ENCODE results near the gene MFRP. TPM values are rescaled to one million over a fixed set of nuclear protein-coding genes. Genes with fewer than 3 reads are reported as not detected.

Gene MFRP
- polyA plus RNA-seq, 1 of the 3 experiments (the other 2 are of a cell fraction): not detected

- no peak for TF ChIP-seq USF2 (IDR thresholded peaks at IDR 0.05; ENCODE audit: borderline replicate concordance, low read depth, low read length)
- TF ChIP-seq ELF1 (IDR thresholded peaks at IDR 0.05): no peak
- no peak for TF ChIP-seq CHD2 (IDR thresholded peaks at IDR 0.05; ENCODE audit: low read length, partially characterized antibody)
- TF ChIP-seq YY1 (IDR thresholded peaks at IDR 0.05; ENCODE audit: low read depth): no peak
- TF ChIP-seq EP300 (IDR thresholded peaks at IDR 0.05; ENCODE audit: borderline replicate concordance in 1 of 2, low read depth in 1 of 2, low read length in 1 of 2): no peak
- TF ChIP-seq GABPA (IDR thresholded peaks at IDR 0.05; ENCODE audit: low read depth): no peak
- no peak for TF ChIP-seq EZH2phosphoT487 (IDR thresholded peaks at IDR 0.05; ENCODE audit: borderline replicate concordance, low read depth)
- TF ChIP-seq POLR2AphosphoS5 (IDR thresholded peaks at IDR 0.05; ENCODE audit: low read depth, low read length): no peak
- TF ChIP-seq TCF12 (IDR thresholded peaks at IDR 0.05): no peak
- no peak for TF ChIP-seq MEF2A (IDR thresholded peaks at IDR 0.05; ENCODE audit: borderline replicate concordance, low read depth)
- no peak for TF ChIP-seq IRF3 (IDR thresholded peaks at IDR 0.05; ENCODE audit: low read depth, low read length)
- no peak for TF ChIP-seq RAD21 (IDR thresholded peaks at IDR 0.05; ENCODE audit: low read length)
- no peak for TF ChIP-seq RCOR1 (IDR thresholded peaks at IDR 0.05; ENCODE audit: low read length)
Observed at GRCh38 chr11:119299416-119299815, 47.1 kb downstream of the MFRP start (continued).

- peaks cover 69 to 76% of the 10 kb centered on the region in 2 experiments for H3K36me3 ChIP-seq (replicated peaks in 1 of 2; ENCODE audit: control insufficient read depth in 1 of 2, insufficient read depth in 2 of 2, low read length in 1 of 2)
- no peaks in the 10 kb centered on the region for H3K27me3 ChIP-seq (ENCODE audit: insufficient read depth)
- 93% methylated on average over 2 of the region's 2 CpGs for WGBS (ENCODE audit: low lambda C conversion rate)
- H3K4me3 ChIP-seq (ENCODE audit: low read depth in 2 of 2, low read length in 1 of 2): no peak overlapping the region
- no peaks in the 10 kb centered on the region for H4K20me1 ChIP-seq (ENCODE audit: insufficient read depth)
- peaks cover 0 to 3% of the 10 kb centered on the region in 2 experiments; a peak in 2 of 4 replicates for H3K4me1 ChIP-seq (ENCODE audit: control insufficient read depth in 1 of 2, insufficient read depth in 2 of 2, low read depth in 1 of 2, low read length in 1 of 2)
- no peak for TF ChIP-seq MXI1 (IDR thresholded peaks at IDR 0.05; ENCODE audit: low read depth, low read length)
- TF ChIP-seq CTCF (IDR thresholded peaks at IDR 0.05): no peak
- TF ChIP-seq ELF1 (IDR thresholded peaks at IDR 0.05): no peak
- no peak for TF ChIP-seq FOSL2 (IDR thresholded peaks at IDR 0.05; ENCODE audit: borderline replicate concordance, low read depth)
- TF ChIP-seq EP300 (IDR thresholded peaks at IDR 0.05; ENCODE audit: borderline replicate concordance in 1 of 2, low read depth in 1 of 2, low read length in 1 of 2): no peak
- TF ChIP-seq NFIC (IDR thresholded peaks at IDR 0.05; ENCODE audit: borderline replicate concordance): no peak
- no peak for TF ChIP-seq ZBTB33 (IDR thresholded peaks at IDR 0.05; ENCODE audit: borderline replicate concordance, low read depth)
- TF ChIP-seq GATA2 (CRISPR knock-in tag; IDR thresholded peaks at IDR 0.05): no peak
- TF ChIP-seq RAD21 (IDR thresholded peaks at IDR 0.05; ENCODE audit: low read length): no peak
- no peak for TF ChIP-seq SMC3 (IDR thresholded peaks at IDR 0.05; ENCODE audit: low read depth, low read length)
- no peak for TF ChIP-seq PBX3 (IDR thresholded peaks at IDR 0.05)
- TF ChIP-seq TCF12 (IDR thresholded peaks at IDR 0.05): no peak
- TF ChIP-seq NRF1 (IDR thresholded peaks at IDR 0.05; ENCODE audit: low read depth, low read length): no peak
- no peaks in the 10 kb centered on the region for H3F3A ChIP-seq (replicated peaks; ENCODE audit: insufficient read depth)
- H3K27ac ChIP-seq (ENCODE audit: low read depth in 2 of 2, low read length in 1 of 2): no peak overlapping the region
- ChIA-PET POLR2A (no interaction called here), CTCF (interaction anchor here (1.6 to 3.0 kb wide), 4 partner anchors 25 to 93 kb away, joined by 3 to 15 read pairs (median 6); partner anchors contain the start of gene CBL)
- H3K4me2 ChIP-seq: no peak overlapping the region
- H2AFZ ChIP-seq (ENCODE audit: low read depth): no peak overlapping the region
- no peaks in the 10 kb centered on the region for H3K9me2 ChIP-seq
- H3K79me2 ChIP-seq (ENCODE audit: insufficient read depth): no peaks in the 10 kb centered on the region; the same call in none of the 2 replicates
- no peaks in the 10 kb centered on the region for H3K9me3 ChIP-seq
- no peak for DNase-seq
- H3K9ac ChIP-seq: no peak overlapping the region
Observed at GRCh38 chr11:119298726-119299125, 47.8 kb downstream of the MFRP start.
